Muscle of back (tissue), 13 donors: ENCODE results near the gene KLC3. TPM values are rescaled to one million over a fixed set of nuclear protein-coding genes. Genes with fewer than 3 reads are reported as not detected.
A peak's percentile ranks its signal among the peaks of the same experiment; 100 is the strongest.
"Not testable (repeated sequence)": the region's sequence is repeated elsewhere in the genome, so short reads cannot be mapped to it uniquely, and the experiment has no call there.

Source experiments
- DNase-seq, 3 donors: peaks; one replicate each; pipeline versions ENCODE4 v3.0.0 to v3.0.0-alpha.2; 2013
- long read RNA-seq, 9 donors: transcript quantifications; one replicate each; lab custom pipeline, GENCODE V29; 2026
- polyA plus RNA-seq, 10 donors: library from polyadenylated mRNA; unstranded; fragments of 120-200 nt; gene quantifications; one replicate each; pipeline ENCODE4 v1.2.1, GENCODE V29; 2013; ENCODE audit not compliant: insufficient read length in 10 of 10

Gene KLC3
- 1 to 10 TPM in 2 of 10 donors, under 1 TPM in 6, not detected in 2; 0.16 to 8.9 (median 0.24) TPM for polyA plus RNA-seq
- long read RNA-seq, donor 1 = 0 reads
- long read RNA-seq, donor 2 = 0 reads
- long read RNA-seq, donor 3 = 0 reads
- long read RNA-seq, donor 4 = 0 reads
- long read RNA-seq, donor 5 = 0 reads
- long read RNA-seq, donor 6 = 0 reads
- long read RNA-seq, donor 7 = 0 reads
- long read RNA-seq, donor 8, partial matches to known transcripts = 0 of 1 reads
- long read RNA-seq, donor 8, other reads (novel, unspliced or antisense) = 0 of 1 reads
- long read RNA-seq, donor 9 = 0 reads

DNA sequence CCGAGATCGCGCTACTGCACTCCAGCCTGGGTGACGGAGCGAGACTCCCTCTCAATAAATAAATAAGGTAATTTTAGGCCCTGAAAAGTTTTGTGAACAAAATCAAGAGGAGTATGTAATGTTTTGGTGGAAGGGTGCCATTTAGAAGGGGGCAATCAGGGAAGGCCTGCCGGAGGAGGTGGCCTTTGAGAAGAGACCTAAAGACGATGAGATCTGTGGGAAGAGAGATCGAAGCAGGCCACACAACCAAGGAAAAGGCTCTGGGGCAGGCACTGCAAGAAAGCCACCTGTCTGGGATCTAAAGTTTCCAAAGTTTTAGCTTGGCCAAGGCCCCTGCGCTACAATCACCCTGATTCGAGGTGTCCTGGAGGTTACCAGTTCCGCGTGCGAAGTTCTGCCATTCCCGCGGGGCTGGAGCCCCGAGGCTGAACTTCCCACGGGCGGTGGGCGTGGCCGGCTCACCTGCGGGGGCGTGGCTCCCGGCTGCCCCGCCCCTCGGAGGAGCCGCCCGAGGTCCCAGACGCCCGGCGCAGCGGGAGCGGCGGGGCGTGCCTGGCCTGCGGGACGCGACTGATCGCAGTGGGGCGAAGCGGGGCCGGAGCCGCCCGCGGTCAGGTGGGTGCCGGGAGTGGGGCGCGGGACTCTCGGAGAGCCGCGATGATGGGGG lies at the start of gene KLC3:
KLC3 (plus strand) TSS at position 519 of the 667 bp plus-strand sequence. CDS start 4,792 bp downstream, outside the sequence.
- DNase-seq = no peak

- no peak for DNase-seq
Measured at GRCh38 chr19:45291834-45292233, 48.7 kb upstream of the KLC3 start.

DNA sequence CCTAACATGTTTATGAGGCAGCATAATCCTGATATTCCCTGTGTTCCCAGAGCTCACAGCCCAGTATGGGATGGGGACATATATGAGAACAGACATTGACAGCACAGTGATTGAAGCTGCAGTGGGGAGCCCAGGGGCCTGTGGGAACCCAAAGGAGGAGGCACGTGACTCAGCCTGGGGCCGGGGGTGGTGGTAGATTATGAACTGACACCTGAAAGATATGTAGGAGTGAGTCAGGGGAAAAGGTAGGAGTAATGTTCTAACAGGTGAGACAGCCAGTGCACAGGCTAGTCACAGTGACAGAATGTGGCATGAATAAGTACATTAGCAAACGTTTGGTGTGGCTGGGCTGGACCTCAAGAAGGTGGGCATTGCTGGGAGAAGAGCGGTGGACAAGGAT lies 46.9 kb upstream of the KLC3 start:
- DNase-seq = no peak

- DNase-seq = peak in 2 of 3 donors; percentile 64 to 75
Measured at GRCh38 chr19:45294291-45295029, 46.1 kb upstream of the KLC3 start.

GRCh38 chr19:45295873-45296272 lies 44.7 kb upstream of the KLC3 start:
- no peak for DNase-seq

DNA sequence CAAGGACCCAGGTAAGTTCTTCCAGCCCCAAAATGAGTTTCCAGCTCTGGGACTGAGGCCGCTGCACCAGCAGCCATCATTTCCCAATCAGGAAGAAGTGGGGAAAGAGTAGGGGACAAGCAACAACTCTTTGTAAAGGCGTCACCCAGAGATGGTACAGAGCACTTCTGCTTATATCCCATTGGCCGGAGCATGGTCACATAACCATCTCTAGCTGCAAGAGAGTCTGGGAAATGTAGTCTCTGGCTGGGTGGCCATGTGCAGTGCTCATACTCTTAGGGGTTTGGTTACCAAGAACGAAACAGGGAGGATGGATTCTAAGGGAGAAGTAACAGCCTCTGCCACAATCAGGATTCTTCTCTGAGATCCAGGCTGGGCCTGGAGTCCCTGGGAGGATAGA lies 44.2 kb upstream of the KLC3 start:
- DNase-seq = no peak

DNA sequence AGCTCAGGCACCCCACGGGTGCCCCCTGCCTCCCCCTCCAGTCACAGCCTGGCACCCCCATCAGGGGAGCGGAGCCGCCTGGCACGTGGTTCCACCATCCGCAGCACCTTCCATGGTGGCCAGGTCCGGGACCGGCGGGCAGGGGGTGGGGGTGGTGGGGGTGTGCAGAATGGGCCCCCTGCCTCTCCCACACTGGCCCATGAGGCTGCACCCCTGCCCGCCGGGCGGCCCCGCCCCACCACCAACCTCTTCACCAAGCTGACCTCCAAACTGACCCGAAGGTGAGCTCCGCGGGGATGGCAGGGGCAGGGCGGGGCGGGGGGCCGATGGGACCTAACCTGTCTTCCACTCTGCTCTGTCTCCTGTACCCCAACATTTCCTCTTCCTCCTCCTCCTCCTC lies 42.9 kb upstream of the KLC3 start:
- no peak for DNase-seq

- DNase-seq = no peak
Measured at GRCh38 chr19:45298264-45298663, 42.3 kb upstream of the KLC3 start.

- DNase-seq = no peak
Measured at GRCh38 chr19:45299719-45300118, 40.8 kb upstream of the KLC3 start.

DNA sequence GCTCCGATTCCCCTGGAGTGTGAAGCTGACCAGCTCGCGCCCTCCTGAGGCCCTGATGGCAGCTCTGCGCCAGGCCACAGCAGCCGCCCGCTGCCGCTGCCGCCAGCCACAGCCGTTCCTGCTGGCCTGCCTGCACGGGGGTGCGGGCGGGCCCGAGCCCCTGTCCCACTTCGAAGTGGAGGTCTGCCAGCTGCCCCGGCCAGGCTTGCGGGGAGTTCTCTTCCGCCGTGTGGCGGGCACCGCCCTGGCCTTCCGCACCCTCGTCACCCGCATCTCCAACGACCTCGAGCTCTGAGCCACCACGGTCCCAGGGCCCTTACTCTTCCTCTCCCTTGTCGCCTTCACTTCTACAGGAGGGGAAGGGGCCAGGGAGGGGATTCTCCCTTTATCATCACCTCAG lies 38.1 kb upstream of the KLC3 start:
- no peak for DNase-seq

- no peak for DNase-seq
Measured at GRCh38 chr19:45303269-45304060, 37.1 kb upstream of the KLC3 start.

- DNase-seq = no peak
Measured at GRCh38 chr19:45304141-45304926, 36.2 kb upstream of the KLC3 start.

DNA sequence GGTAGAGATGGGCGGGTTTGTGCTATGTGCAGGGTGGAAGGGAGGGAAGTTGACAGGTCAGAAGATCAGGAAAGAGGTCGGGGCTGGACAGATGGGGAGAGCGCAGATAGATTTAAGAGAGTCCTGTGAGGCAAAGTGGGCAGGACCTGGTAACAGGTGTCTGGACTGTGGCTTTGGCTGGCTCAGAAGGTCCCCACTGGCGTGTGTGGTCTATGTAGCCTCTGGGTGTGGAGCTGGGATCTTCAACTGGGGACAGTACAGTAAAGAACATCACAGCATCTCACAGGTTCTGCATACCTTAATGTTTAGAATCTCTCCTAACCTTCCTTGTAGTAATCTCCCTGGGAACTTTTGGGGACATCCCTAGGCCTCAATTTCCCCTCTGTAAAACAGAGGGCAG lies 35.5 kb upstream of the KLC3 start:
- no peak for DNase-seq

- no peak for DNase-seq
Measured at GRCh38 chr19:45305421-45305820, 35.1 kb upstream of the KLC3 start.

GRCh38 chr19:45306040-45306439 lies 34.5 kb upstream of the KLC3 start:
- no peak for DNase-seq

DNA sequence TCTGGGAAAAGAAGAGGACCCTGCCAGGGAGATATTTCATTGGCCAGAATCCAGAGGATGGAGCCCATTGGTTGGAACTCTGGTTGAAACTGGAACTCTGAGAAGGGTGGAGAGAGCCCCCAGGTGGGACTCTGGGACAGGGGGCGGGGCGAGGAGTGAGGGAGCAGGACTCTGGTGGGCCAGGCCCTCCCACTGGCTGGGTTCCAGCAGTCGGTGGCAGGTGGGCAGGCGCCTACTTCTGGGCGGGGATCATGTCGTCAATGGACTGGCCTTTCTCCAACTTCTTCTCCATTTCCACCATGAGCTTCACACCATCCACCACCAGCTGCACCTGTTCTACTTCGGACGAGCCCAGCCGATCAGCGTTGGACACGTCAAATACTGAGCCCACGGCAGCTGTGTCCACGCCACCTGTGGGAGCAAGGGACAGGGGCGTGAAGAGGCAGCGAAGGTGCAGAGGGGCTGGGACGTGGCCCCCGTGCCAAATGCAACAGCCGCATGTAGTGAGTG lies 34.0 kb upstream of the KLC3 start:
- peak; percentile 53 to 69 (median 53) for DNase-seq

- DNase-seq = no peak
Measured at GRCh38 chr19:45307361-45307760, 33.2 kb upstream of the KLC3 start.

GRCh38 chr19:45309322-45309721 lies 31.2 kb upstream of the KLC3 start:
- DNase-seq = not testable (repeated sequence)

DNA sequence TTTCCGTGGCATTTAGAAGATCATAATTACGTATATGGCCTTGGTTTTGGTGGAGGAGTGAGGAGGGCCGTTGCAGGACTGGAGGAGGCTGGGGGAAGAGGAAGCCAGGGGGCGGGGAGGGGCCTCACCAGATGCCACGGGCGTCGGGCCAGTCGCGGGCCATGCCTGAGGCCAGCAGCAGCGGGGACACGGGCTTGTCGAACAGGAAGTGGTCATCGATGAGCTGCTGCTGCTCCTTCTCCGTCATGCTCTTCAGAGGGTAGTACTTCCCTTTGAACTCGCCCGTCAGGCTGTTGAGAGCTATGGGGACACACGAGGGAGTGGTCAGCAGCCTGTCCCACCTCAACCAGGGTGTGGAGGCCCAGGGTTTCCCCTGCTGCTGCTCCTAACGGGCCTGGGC lies 28.9 kb upstream of the KLC3 start:
- DNase-seq = peak in 1 of 3 donors; percentile 52

DNA sequence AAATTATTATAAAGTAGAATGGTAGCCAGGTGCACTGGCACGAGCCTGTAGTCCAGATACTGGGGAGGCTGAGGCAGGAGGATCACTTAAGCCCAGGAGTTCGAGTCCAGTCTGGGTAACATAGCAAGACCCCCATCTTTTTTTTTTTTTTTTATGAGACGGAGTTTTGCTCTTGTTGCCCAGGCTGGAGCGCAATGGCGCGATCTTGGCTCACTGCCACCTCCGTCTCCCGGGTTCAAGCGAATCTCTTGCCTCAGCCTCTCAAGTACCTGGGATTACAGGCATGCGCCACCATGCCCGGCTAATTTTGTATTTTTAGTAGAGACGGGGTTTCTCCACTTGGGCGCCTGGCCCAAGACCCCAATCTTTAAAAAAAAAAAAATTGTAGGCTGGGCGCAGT lies 28.3 kb upstream of the KLC3 start:
- not testable (repeated sequence) for DNase-seq

GRCh38 chr19:45314708-45315245 lies 25.8 kb upstream of the KLC3 start:
- DNase-seq = no peak
